Mesendoderm (in vitro differentiated cells): ENCODE measurements around the gene HDAC4.

Source experiments
- DNase-seq: peaks from one replicate; pipeline ENCODE4 v3.0.0; 2013
- H2AK5ac ChIP-seq: 2 replicates; pipeline ENCODE4 v1.6.1; 2013; ENCODE audit warnings: low read length, inconsistent platforms
- H2BK120ac ChIP-seq: 2 replicates; pipeline ENCODE4 v1.6.1; 2013; ENCODE audit warnings: low read depth, mild to moderate bottlenecking, low read length, moderate library complexity, mixed read lengths
- H2BK15ac ChIP-seq: replicated peaks from 2 replicates; pipeline ENCODE4 v1.6.1; 2013; ENCODE audit warnings: low read depth, mild to moderate bottlenecking, moderate library complexity
- H2BK5ac ChIP-seq: 2 replicates; pipeline ENCODE4 v1.6.1; 2013; ENCODE audit warnings: low read length, inconsistent platforms
- H3K18ac ChIP-seq: 2 replicates; pipeline ENCODE4 v1.6.1; 2013; ENCODE audit warnings: mild to moderate bottlenecking, low read length, mixed read lengths
- H3K23ac ChIP-seq: one replicate; pipeline ENCODE4 v1.6.1; 2013; ENCODE audit warnings: low read length
- H3K27ac ChIP-seq: 2 replicates; pipeline ENCODE4 v1.5.1; 2013; ENCODE audit warnings: low read depth, mild to moderate bottlenecking, inconsistent platforms, low read length, moderate library complexity
- H3K27me3 ChIP-seq: 2 replicates; pipeline ENCODE4 v1.6.1; 2013; ENCODE audit warnings: low read length, control low read depth, mild to moderate bottlenecking, inconsistent platforms; ENCODE audit not compliant: insufficient read depth, poor library complexity
- H3K36me3 ChIP-seq: 2 replicates; pipeline ENCODE4 v1.6.1; 2013; ENCODE audit warnings: low read length, inconsistent platforms; ENCODE audit not compliant: control insufficient read depth, insufficient read depth
- H3K4ac ChIP-seq: one replicate; pipeline ENCODE4 v1.6.1; 2013; ENCODE audit warnings: low read depth, mild to moderate bottlenecking, low read length, moderate library complexity
- H3K4me1 ChIP-seq: 2 replicates; pipeline ENCODE4 v1.6.1; 2013; ENCODE audit warnings: low read depth, low read length, inconsistent platforms; ENCODE audit not compliant: control insufficient read depth
- H3K4me2 ChIP-seq: 2 replicates; pipeline ENCODE4 v1.6.1; 2013; ENCODE audit warnings: low read length
- H3K4me3 ChIP-seq: 2 replicates; pipeline ENCODE4 v1.5.1; 2013; ENCODE audit warnings: mild to moderate bottlenecking, low read length
- H3K56ac ChIP-seq: one replicate; pipeline ENCODE4 v1.6.1; 2013; ENCODE audit warnings: low read length
- H3K79me1 ChIP-seq: 2 replicates; pipeline ENCODE4 v1.6.1; 2013; ENCODE audit warnings: low read length, inconsistent platforms
- H3K79me2 ChIP-seq: 2 replicates; pipeline ENCODE4 v1.6.1; 2013; ENCODE audit warnings: mild to moderate bottlenecking, low read length; ENCODE audit not compliant: control insufficient read depth, insufficient read depth
- H3K9ac ChIP-seq: 2 replicates; pipeline ENCODE4 v1.6.1; 2013; ENCODE audit warnings: low read length, inconsistent platforms
- H4K5ac ChIP-seq: one replicate; pipeline ENCODE4 v1.6.1; 2013; ENCODE audit warnings: low read length
- H4K8ac ChIP-seq: one replicate; pipeline ENCODE4 v1.6.1; 2013; ENCODE audit warnings: low read depth, mild to moderate bottlenecking, control low read depth, low read length, moderate library complexity
- WGBS: extraction: QIAGEN DNeasy Blood & Tissue Kit; methylation state at CpG from one replicate; pipeline ENCODE4 v1.1.7; 2013; ENCODE audit warnings: low lambda C conversion rate, missing lambda C conversion rate; ENCODE audit not compliant: insufficient coverage; ENCODE audit errors: extremely low coverage; 5-methylcytosine and 5-hydroxymethylcytosine counted together

The HDAC4 gene

DNA sequence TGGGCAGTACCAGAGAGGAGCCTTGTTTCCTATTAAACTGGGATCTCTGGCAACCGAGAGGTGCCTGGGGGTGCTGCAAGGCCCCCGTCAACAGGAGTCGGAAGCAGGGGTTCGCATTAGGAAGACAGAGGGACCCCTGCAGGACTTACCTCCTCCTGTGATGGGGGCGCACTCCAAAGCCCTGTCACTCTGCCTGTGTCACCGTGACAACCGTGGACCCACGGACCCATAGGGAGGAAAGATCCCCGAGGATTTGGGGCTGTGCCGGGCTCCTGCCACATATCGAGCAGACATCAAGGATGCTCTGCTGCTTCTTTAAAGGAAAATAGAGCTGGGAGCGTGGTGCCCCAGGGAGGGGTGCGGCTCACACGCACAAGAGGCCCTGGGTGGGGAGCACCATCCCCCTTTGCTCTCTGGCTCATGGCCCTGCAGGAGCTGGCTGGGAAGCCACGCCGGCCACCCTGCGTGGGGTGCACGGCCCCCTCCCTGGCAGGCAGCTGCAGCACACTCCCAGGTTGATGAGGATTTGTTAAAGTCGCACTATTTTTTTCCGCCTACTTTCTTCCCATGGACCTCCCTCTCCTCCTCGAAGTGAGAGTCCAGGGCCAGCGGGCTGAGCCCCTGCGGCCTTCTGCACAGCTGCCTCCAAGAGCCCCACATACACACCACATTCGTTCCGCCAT is 385.5 kb downstream of the HDAC4 start:
- H4K8ac ChIP-seq, result no peak overlapping the region
- H3K9ac ChIP-seq, result no peak overlapping the region
- H3K36me3 ChIP-seq, result no peaks in the 10 kb centered on the region
- no peak overlapping the region for H3K4me2 ChIP-seq
- H3K27ac ChIP-seq, result no peak overlapping the region
- no peak overlapping the region for H3K4me3 ChIP-seq
- H3K18ac ChIP-seq, result no peak overlapping the region
- no peak overlapping the region for H3K56ac ChIP-seq
- H2BK15ac ChIP-seq, result no peak overlapping the region
- H3K4ac ChIP-seq, result no peak overlapping the region
- no CpG with 5 or more reads among the region's 25 CpGs for WGBS
- no peak overlapping the region for H3K23ac ChIP-seq
- H3K27me3 ChIP-seq, result no peaks in the 10 kb centered on the region
- H3K79me1 ChIP-seq, result no peaks in the 10 kb centered on the region
- no peak overlapping the region for H2BK120ac ChIP-seq
- DNase-seq, result no peak
- no peak overlapping the region for H4K5ac ChIP-seq
- H2BK5ac ChIP-seq, result no peak overlapping the region
- H3K4me1 ChIP-seq, result no peaks in the 10 kb centered on the region
- no peak overlapping the region for H2AK5ac ChIP-seq
- H3K79me2 ChIP-seq, result no peaks in the 10 kb centered on the region

DNA sequence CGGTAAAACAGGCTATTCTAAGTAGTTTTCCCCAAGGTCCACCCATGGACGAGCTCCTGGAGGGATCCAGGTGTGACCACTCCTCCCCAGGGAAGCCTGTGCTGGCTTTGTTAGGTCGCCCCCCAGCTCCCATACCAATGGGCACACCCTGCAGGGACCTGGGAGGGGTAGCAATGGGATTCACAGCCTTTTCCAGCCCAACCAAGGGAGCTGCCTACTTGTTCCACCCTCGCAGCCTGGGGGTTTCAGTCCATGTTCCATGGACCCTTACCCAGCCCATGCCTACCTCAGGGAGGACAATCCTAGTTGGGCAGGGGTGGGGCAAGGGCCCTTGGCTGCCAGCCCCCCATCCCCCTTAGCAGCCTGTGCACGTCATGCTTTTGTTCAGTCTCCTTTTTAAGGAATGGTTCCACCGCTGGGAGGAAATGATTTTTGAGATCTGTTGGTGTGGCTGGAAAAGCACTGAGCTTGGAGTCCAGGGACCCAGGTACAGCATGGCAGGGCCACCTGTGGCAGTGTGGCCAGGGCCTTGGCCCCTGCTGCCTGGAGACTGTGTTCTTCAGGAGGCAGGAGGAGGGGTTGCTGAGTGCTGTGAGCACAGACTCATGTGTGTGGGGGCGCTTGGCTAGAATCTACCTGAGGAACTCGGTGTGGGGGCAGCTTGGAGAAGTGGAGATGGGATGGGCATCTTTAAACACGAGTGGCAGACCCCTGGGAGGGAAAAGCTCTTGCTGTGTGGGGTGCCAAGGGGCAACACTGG is 386.2 kb downstream of the HDAC4 start:
- H3K18ac ChIP-seq, result no peak overlapping the region
- no peak for DNase-seq
- no CpG with 5 or more reads among the region's 9 CpGs for WGBS

GRCh38 chr2:239013678-239013976 is 387.2 kb downstream of the HDAC4 start:
- no peak overlapping the region for H3K9ac ChIP-seq
- no peak overlapping the region for H2BK5ac ChIP-seq
- no peak overlapping the region for H2AK5ac ChIP-seq
- H3K27me3 ChIP-seq, result no peaks in the 10 kb centered on the region
- no peaks in the 10 kb centered on the region for H3K4me1 ChIP-seq
- H3K79me1 ChIP-seq, result no peaks in the 10 kb centered on the region
- no peak for DNase-seq
- H3K4me3 ChIP-seq, result no peak overlapping the region
- H2BK15ac ChIP-seq, result no peak overlapping the region
- H3K36me3 ChIP-seq, result no peaks in the 10 kb centered on the region
- H3K4ac ChIP-seq, result no peak overlapping the region
- H3K79me2 ChIP-seq, result no peaks in the 10 kb centered on the region
- WGBS, result no CpG with 5 or more reads among the region's 6 CpGs
- no peak overlapping the region for H4K5ac ChIP-seq
- no peak overlapping the region for H4K8ac ChIP-seq
- no peak overlapping the region for H3K56ac ChIP-seq
- no peak overlapping the region for H2BK120ac ChIP-seq
- no peak overlapping the region for H3K18ac ChIP-seq
- no peak overlapping the region for H3K4me2 ChIP-seq
- no peak overlapping the region for H3K23ac ChIP-seq
- no peak overlapping the region for H3K27ac ChIP-seq

More for the DNA sequence above, 386.2 kb downstream of the HDAC4 start:
- Histone ChIP-seq H3K23ac (no peak overlapping the region), H2BK15ac (no peak overlapping the region), H3K4me2 (no peak overlapping the region), H3K79me1 (no peaks in the 10 kb centered on the region), H4K5ac (no peak overlapping the region), H4K8ac (no peak overlapping the region), H3K27me3 (no peaks in the 10 kb centered on the region), H2AK5ac (no peak overlapping the region), H2BK5ac (no peak overlapping the region), H3K4me1 (no peaks in the 10 kb centered on the region), H3K9ac (no peak overlapping the region), H3K56ac (no peak overlapping the region), H3K79me2 (no peaks in the 10 kb centered on the region), H3K27ac (no peak overlapping the region), H3K36me3 (no peaks in the 10 kb centered on the region), H3K4me3 (no peak overlapping the region), H2BK120ac (no peak overlapping the region), H3K4ac (no peak overlapping the region)

DNA sequence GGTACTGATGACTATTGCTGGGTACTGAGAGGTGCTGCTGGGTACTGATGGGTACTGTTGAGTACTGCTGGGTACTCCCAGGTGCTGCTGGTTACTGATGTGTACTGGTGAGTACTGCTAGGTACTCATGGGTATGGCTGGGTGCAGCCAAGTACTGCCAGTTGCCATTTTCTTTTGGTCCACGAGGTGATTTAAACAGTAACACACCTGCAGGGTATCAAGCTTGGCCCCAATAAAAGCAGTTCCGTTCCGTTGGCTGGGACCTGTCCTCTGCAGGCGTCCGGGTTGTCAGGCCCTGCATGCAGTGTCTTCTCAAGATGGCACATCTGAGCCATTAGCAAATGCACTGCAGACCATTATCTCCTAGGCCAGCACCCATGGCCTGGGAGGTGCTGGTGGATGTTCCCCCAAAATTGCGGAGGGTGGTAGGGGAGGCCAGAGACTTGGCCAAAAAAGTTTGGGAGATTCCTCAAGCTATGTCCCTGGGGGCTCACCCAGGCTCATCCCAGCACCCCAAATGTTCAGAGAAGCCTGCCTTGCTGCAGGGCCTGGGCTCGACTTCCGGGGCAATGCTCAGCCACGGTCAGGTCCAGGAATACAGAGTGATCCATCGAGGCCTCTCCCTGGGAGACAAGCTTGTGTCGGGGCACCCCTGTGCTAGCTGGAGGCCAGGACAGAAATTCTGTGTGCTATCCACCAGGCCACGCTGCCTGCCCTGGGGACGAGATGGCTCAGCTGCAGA is 387.7 kb downstream of the HDAC4 start:
- Histone ChIP-seq H2BK15ac (no peak overlapping the region), H3K18ac (no peak overlapping the region)
- WGBS, result no CpG with 5 or more reads among the region's 13 CpGs

GRCh38 chr2:239012228-239012627 is 388.6 kb downstream of the HDAC4 start:
- Histone ChIP-seq H3K4ac (no peak overlapping the region), H3K79me1 (no peaks in the 10 kb centered on the region), H3K4me1 (no peaks in the 10 kb centered on the region), H3K56ac (no peak overlapping the region), H2BK15ac (no peak overlapping the region), H3K79me2 (no peaks in the 10 kb centered on the region), H2BK120ac (no peak overlapping the region), H3K18ac (no peak overlapping the region), H2BK5ac (no peak overlapping the region), H3K4me3 (no peak overlapping the region), H3K27ac (no peak overlapping the region), H2AK5ac (no peak overlapping the region), H3K4me2 (no peak overlapping the region), H3K9ac (no peak overlapping the region), H4K5ac (no peak overlapping the region), H3K27me3 (no peaks in the 10 kb centered on the region), H3K36me3 (no peaks in the 10 kb centered on the region), H4K8ac (no peak overlapping the region), H3K23ac (no peak overlapping the region)
- DNase-seq, result no peak
- no CpG with 5 or more reads among the region's 9 CpGs for WGBS

More for the DNA sequence above, 387.7 kb downstream of the HDAC4 start:
- Histone ChIP-seq H3K4me2 (no peak overlapping the region), H3K79me2 (no peaks in the 10 kb centered on the region), H3K9ac (no peak overlapping the region), H3K56ac (no peak overlapping the region), H3K36me3 (no peaks in the 10 kb centered on the region), H3K79me1 (no peaks in the 10 kb centered on the region), H3K4ac (no peak overlapping the region), H3K4me1 (no peaks in the 10 kb centered on the region), H3K27ac (no peak overlapping the region), H2AK5ac (no peak overlapping the region), H3K23ac (no peak overlapping the region), H4K5ac (no peak overlapping the region), H4K8ac (no peak overlapping the region), H3K27me3 (no peaks in the 10 kb centered on the region), H3K4me3 (no peak overlapping the region), H2BK120ac (no peak overlapping the region), H2BK5ac (no peak overlapping the region)
- no peak for DNase-seq
